HG02973 (cell line): Measurements from ENCODE around the gene AGK.

Experiments
- ATAC-seq: cut with Tn5 transposase; IDR thresholded peaks from one replicate; pipeline ENCODE4 v1.9.1; 2021; ENCODE audit warnings: moderate library complexity; ENCODE audit not compliant: unreplicated experiment

AGK gene

DNA sequence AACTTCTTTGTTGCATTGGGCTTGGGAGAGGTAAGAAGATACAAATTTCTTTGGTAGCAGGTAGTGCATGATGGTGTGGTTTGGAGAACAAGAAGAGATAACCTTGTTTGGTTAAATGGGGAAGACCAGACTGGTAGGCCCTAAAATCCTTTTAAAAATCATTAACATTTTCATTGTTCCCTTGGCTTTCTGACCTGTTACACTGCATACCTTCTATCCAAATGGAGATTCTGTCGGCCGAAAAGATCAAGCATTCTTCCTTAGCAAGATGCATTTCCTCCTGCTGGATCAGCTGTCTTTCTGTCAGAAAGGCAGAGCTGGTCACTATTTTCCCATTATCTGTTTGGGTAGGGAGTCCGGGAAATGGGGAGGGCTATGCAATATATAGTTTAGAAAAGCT lies 33.7 kb downstream of the AGK start:
- ATAC-seq: no peak

DNA sequence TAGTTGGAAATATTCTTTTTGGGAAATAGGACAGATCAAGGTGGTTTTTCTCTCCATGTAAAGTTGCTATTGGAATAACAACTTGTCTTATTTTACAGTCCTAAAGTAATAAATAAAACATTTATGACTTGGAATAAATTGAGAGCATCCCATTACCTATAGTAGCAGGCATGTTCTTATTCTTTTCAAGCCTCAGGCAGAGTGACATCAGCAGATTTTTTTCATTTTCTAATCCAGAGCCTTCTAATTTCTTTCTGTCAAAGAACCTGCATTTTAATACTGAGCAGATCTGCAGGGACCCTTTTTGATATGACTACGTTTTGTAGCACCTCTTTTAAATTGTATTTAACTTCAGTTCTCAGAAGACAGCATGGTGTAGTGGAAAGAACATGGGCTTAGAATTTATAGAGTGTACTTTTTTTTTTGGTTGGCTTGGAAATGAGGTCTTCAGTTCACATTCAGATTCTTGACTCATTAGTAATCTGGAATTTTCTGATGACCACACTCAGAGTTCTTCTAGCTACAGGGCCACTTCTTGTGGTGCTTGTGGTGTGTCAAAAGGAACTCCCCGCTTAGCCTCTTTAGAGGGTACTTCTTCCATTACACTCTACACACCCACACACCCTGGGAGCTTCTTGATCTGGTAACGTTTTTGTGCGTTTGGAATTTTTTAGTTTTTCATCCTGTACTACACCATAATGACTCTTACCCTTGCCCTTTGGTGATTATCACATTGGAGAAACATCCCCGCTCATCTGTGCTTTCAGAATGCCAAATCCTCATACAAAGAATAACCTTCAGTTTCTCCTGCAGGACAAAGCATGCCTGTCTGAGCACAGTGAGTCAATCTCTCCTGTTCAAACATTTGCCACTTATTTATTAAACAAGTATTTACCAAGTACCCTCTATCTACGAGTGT lies 34.6 kb downstream of the AGK start:
- peak; percentile 91 for ATAC-seq

DNA sequence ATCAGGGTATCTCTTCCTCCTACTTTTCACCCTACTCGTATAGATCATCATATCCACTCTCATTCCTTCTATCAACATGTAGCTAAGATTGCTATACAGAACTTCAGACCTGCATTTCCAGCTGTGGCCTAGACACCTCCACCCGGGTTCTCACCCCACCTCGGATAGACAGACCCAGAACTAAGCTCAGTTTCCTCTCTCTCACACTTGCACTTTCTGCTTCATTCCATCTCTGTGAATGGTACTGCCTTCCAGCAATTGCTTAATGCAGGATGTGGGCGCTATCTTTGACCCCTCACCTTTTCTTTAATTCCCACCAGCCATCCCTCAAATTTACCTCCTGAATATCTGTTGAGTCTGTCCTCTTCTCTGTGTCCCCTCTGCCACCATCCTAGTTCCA lies 35.7 kb downstream of the AGK start:
- ATAC-seq: no peak

DNA sequence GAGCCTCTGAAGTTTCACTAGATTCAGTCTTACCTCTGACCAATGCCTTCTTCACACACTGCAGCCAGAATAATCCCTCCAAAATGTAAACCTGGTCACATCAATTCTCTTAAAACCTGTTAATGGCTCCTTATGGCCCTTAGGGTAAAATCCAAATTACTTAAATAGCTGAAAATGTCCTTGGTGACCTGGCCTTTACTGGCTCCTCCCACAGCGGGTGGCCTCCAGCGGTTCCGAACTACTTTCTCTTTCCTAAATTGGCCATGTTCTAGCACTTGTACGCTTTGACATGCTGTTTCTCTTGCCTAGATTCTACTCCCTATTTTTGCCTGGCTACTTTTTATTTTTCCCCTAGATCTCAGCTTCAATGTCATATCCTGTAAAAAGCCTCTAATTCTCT lies 36.1 kb downstream of the AGK start:
- no peak for ATAC-seq

DNA sequence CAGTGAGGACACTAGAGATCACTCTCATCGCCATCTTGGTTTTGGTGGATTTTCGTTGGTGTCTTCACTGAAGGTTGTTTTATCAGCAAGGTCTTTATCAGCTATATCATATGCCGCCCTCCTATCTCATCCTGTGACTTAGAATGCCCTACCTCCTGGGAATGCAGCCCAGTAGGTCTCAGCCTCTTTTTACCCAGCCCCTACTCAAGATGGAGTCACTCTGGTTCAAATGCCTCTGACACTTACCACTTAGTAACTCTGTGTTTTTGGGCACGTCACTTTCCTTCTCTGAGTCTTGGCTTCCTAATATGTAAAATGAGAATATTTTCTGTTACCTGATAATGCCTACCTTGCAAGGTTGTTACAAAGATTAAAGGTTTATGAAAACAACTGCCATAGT lies 37.7 kb downstream of the AGK start:
- ATAC-seq: no peak

DNA sequence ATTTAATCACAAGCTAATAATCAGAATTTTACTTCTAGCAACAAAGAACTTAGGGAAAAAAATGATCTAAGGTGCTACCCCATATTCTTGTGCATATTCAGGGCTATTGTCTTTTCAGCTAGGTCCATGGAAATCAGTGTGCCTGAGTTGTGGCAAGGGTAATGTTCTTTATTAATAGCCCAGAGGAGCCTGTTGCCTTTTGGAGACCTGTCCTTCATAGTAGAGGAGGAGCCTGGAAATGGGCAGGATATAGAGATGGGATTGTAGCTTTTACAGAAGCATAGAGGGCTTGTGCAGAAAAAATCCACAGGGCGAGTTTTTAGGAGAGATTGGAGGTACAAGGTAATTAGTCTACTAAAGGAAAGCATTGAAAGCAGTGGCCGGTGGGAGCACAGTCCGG lies 38.9 kb downstream of the AGK start:
- ATAC-seq: no peak

DNA sequence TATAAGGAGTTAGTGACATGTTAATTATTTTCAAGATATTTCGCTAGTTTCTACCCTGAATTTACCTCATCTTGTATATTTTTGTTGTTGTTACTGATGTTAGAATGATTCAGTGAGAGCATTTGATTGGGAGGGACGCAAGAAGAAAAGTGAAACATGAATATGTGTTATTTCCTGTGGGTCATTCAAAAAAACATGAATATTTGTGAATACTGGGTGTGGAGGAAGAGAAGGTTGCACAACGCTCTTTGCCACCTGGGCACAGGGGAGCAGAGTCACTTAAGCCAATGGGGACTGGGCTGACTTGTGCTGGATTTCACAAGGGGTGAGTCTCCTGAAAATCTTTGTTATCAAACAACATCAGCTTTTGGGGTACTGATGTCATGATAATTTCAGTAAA lies 39.5 kb downstream of the AGK start:
- ATAC-seq: no peak

DNA sequence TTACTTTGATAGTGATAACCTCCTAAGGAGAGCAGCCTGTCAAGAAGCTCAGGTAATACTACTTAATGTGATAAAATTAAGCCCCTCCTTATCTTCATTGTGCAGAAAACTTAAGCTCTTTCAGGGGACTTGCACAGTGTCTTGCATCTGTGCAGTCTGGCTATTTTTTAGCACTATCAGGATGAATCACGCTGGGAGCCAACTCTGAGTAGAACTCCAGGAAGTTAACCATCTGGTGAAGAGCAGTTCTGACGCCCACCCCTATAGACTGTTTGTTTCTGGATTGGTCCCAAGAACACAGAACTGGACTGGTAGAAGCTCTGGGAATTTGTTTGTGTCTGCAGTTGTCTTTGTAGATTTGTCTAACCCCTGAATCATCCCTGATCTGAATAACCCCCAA lies 41.9 kb downstream of the AGK start:
- ATAC-seq: peak; percentile 56

DNA sequence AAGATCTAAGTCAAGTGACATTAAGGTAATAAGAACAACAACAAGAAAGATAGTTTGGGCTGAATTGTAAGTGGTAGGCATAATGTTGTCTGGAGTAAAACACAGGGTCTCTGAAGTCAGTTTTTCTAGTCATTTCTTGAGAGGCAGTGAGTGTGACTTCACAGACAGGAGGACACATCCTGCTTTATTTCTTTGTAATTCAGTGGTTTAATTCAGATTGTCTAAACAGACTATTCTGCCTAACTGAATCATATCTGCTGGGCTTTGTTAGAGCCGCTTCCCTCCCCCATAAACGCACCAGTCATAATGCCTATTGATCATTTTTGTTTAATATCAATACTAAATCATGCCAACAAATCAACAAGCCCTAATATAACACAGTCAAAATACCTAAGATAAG lies 46.8 kb downstream of the AGK start:
- ATAC-seq: no peak

DNA sequence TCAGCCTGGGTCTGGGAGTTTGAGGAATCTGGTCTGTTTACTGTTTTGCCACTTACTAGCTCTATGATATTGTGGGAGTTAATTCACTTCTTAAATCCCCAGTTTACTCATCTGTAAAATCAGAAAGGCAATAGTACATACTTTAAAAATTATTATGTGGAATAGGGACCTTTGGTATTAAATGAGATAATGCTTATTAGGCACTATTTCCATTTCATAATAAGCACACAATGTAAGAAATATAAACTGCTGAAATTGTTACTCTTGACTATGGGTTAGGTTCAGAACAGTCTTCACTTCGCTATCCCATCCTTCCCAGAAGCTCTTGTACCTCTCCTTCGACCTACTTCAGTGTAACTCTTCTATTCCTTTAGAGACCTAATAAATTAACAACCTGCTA lies 47.2 kb downstream of the AGK start:
- ATAC-seq: no peak

DNA sequence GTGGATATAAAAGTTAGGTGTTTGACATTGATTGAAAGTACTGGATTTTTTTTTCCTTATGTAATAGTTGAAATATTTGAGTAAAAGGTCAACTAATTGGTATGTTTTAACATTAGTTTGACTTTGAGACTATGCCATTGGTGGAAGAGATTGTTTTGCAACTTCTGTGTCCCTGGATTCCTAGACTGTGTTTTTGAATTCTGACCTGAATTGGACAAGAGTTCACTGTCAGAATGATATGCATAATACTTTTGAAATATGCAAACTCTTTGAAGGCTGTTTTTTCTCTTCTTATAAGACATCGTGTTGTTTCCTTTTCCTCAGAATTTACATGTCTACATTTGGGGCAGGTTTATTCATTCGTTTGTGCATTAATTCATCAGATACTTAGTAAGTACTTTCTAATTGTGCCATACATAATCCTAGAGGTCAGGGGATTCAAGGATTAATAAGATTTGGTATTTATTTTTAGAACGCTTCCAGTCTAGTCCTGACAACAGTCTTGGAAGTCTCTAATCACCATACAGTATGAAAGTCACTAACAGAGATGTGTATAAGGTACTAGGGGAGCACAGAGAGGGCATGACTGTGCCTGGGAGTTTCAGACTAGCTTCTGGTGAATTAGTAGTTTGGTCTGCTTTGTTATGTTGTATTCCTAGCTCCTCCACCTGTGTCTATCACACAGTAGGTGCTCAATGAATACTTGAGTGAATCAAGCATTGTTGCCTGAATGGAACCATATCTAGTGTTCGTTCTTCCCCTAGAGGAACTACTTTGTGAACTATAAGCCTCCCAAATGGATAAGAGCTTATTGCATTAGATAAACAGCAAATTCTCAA lies 49.2 kb downstream of the AGK start:
- no peak for ATAC-seq

DNA sequence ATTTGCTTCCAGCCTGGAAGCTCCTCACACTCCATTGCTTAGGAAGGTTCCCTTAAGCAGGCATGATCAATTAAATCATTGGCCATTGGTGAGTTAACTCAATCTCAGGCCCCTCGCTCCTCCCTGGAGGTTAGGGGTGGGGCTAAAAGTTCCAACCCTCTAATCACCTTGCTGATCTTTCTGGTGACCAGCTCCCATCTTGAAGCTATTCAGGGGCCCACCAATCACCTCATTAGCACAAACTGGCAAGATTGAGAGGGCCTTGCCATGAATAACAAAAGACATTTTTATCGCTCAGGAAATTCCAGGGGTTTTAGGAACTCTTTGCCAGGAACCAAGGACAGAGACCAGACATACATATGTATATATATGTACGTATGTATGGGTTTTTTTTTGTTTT lies 58.4 kb downstream of the AGK start:
- no peak for ATAC-seq

DNA sequence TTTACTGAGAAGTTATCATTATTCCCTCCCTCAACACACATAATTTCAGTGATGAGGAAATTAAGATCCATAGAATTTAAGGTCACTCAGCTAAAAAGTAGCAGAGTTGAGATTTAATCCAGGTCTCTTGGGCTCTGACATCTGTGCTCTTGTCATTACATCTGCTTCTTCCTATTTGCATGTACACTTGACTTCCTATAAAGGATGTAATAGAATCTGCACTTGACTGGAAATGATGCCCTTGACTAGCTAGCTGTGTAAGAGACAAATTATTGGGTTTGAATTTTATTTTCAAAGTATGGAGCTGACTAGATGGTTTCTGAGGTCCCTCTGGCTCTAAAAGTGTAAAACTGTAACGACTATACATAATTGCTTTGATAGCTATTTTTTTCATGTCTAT lies 59.5 kb downstream of the AGK start:
- ATAC-seq: no peak

DNA sequence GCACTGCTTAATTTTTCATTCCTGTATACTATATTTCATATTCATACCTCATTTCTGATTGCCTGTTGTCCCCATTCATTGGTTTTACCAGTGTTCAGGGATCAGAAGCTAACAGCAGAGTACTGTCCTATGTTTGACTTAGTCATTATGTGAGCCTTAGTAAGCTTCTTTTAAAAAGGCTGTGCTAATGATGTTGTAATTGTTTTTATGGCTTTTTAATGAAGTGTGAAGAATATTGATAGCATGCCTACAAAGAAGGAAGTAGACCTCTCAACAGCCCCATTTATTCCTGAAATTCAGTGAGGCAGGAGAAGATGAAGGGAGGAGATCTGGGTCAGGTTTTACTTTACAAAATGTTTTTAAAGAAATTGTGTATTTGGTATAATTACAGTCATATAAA lies 61.7 kb downstream of the AGK start:
- ATAC-seq: no peak

DNA sequence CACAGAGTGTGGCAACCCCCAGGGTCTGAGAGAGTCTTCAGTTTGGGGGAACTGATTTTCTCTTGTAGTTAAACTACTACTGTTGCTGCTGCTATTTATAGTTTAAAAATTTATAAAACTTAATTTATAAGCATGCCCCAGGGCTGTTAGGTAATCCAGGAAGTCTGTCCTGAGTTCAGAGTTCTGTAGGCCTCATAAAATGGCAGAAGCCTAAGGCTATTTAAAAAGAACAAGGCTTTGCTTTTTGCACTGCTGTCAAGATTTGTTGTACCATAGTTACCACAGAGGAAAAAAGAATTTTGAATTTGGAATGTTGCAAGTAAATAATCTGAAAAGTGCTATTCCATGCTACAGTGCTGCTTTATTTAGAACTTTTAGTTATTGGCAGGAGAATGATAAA lies 66.1 kb downstream of the AGK start:
- ATAC-seq: no peak

DNA sequence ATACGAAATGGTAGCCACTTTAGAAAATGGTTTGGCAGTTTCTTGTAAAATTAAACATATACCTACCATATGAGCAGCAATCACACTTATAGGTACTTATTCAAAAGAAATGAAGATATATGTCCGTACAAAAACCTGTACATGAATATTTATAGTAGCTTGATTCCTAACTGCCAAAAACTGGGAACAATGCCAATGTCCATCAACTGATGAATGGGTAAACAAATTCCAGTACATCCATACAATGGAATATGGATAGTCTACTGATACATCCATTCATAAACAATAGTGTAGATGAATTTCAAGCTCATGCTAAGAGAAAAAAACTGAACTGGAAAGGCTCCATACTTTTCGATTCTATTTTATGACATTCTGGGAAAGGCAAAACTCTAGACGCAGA lies 68.5 kb downstream of the AGK start:
- ATAC-seq: no peak

DNA sequence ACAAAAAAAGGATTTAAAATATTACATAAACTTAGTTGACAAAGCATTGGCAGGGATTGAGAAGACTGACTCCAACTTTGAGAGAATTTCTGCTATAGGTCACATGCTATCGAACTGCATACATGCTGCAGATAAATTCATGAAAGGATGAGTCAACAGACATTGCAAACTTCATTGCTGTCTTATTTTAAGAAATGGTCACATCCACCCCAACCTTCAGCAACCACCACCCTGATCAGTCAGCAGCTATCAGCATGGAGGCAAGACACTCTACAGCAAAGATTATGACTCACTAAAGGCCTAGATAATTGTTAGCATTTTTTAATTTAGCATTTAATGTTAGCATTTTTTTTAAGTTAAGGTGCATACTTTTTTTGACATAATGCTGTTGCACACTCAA lies 73.6 kb downstream of the AGK start:
- ATAC-seq: no peak

DNA sequence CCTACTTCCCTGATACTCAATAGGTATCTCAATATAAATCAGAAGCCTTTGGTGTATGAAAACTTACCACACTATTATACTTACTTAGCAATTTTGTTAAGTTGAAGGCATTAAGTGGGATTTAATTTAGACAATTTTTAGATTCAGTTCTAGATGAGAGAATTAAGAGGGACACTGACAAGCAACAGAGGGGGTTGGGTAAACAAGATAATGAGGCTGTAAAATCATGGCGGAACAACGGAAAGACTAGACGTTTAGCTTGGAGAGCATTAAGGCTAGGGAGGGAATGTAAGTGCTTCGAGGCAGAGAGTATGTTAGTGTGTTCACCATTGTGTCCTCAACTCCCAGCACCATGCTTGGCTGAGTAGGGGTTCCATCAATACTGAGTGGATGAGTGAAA lies 79.4 kb downstream of the AGK start:
- ATAC-seq: no peak

DNA sequence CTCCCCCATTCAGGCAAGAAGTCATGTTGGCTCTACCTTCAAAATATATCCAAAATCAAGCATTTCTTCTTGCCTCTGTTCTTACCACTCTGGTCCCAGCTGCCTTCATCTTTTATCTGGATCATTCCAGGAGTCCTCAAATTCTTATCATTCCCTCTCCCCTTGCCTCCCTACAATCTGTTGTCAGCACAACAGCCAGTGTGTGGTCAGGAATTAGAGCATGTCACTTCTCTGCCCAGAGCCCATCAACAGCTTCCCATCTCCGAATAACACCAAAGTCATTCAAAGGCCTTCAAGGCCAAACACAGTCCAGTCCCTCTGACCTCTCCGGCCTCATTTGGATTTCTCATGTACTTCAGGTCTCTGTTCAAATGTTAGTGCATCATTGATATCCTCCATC lies 80.3 kb downstream of the AGK start:
- no peak for ATAC-seq

DNA sequence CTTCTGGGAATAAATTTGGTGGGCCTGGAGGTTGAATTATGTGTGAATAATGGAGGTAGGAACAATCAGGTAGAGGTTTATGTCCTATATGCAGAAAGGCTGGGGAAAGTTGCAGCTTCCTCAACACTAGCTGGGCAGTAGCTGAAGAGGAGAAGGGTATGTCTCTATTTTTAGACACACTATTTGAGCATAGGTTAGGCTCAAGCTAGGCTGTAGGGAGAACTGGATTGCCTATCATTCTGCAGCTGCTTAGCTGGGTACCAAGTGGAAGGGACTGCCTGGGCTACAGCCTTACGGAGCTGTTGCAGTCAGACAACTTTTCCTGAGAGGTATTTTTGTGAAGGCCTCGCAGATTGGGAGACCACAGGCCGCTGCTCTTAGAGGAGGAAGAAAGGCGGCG lies 82.9 kb downstream of the AGK start:
- ATAC-seq: no peak

DNA sequence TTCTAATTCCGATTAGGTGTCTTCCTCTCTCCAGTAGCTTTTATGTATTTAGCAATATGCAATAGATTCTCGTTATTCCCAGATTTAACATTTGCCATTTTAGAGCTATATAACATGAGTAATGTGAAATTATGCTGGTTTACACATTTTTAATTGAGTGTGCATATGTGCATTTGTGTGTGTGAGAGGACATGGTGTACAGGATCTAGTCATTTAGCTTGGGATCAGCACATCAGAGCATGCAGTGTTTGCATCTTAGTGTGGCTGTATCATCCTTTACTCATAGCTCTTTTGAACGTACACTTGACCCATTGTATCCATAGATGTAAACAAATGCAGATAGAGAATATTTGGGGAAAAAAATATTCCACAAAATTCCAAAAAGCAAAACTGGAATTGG lies 84.8 kb downstream of the AGK start:
- no peak for ATAC-seq

DNA sequence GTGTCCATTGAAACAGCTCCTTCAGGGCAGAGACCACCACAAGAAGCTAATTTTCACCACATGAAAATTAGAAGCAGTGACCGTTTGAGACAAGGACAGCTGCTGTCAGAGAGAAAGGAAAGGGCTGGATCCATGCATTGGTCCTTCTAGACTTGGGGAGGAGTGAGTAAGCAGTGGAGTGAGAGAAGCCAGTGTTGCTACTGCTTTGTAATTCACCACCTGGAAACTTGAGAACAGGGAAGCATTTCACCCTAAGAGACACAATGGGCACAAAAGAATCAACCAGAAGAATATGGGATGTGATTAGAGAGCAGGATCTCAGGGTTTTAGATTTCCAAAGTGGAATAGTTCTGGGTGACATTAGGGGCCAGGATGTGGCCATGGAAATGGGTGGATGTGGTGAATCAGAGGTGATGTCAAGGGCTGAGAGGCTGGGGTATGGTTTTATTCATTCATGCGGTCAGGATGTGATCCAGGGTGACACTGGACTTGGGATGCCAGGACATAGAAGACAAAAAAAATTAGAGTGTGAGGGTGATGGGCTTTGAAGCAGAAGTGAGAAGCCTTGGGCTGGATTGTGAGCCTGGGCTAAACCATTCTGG lies 89.1 kb downstream of the AGK start:
- ATAC-seq: no peak
